HEK293T (cell line): Measurements from ENCODE around the gene TSG101.

Experiments
- ARNT ChIP-seq: fragments of 450-650 bp; IDR thresholded peaks from 2 replicates; pipeline ENCODE4 v1.6.1; 2017; ENCODE audit warnings: mild to moderate bottlenecking
- BHLHE40 ChIP-seq: fragments of 450-650 bp; IDR thresholded peaks from 2 replicates; pipeline ENCODE4 v1.6.1; 2016; ENCODE audit warnings: mild to moderate bottlenecking, moderate library complexity, borderline replicate concordance
- L3MBTL2 ChIP-seq: fragments of 450-650 bp; conservative IDR thresholded peaks from 2 replicates; pipeline ENCODE4 v1.6.1; 2016; ENCODE audit warnings: mild to moderate bottlenecking
- NFRKB ChIP-seq: fragments of 450-650 bp; IDR thresholded peaks from 2 replicates; pipeline ENCODE4 v1.6.1; 2016; ENCODE audit warnings: mild to moderate bottlenecking, moderate library complexity
- SP1 ChIP-seq: fragments of 450-650 bp; IDR thresholded peaks from 2 replicates; pipeline ENCODE4 v1.6.1; 2017
- SUZ12 ChIP-seq: fragments of 450-650 bp; IDR thresholded peaks from 2 replicates; pipeline ENCODE4 v1.6.1; 2016; ENCODE audit warnings: mild to moderate bottlenecking
- TARDBP ChIP-seq: fragments of 450-650 bp; IDR thresholded peaks from 2 replicates; pipeline ENCODE4 v1.6.1; 2016
- TF ChIP-seq, protein P1 (sequence below): fragments of 450-650 bp; IDR thresholded peaks from 2 replicates; pipeline ENCODE4 v1.6.1; 2016

DNA sequence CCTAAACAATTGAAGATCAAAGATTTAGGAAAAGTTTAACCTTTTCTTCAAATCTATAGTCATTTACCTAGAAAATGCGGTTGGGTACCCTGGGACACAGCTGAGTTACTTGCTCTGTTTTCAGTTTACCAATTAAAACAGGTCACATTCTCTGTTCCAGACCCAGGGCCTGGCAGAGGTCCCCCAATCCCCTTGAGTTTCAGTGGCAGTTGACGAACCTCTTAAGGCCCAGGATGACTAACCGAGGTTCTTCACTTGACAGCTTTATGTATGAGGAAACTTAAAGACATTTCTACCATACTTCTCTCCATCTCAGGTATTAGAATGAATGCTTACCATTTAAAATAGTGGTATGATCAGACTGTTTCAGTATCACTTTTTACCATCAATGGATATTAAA lies 54.7 kb downstream of the TSG101 start:
- TF ChIP-seq NFRKB, result no peak
- TF ChIP-seq, protein P1, sequence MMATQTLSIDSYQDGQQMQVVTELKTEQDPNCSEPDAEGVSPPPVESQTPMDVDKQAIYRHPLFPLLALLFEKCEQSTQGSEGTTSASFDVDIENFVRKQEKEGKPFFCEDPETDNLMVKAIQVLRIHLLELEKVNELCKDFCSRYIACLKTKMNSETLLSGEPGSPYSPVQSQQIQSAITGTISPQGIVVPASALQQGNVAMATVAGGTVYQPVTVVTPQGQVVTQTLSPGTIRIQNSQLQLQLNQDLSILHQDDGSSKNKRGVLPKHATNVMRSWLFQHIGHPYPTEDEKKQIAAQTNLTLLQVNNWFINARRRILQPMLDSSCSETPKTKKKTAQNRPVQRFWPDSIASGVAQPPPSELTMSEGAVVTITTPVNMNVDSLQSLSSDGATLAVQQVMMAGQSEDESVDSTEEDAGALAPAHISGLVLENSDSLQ, result no peak
- no peak for TF ChIP-seq SP1
- TF ChIP-seq L3MBTL2, result no peak
- no peak for TF ChIP-seq TARDBP
- TF ChIP-seq SUZ12, result no peak
- TF ChIP-seq BHLHE40, result no peak
- TF ChIP-seq ARNT, result no peak
